C4-2B (cell line): ENCODE measurements around the gene MITF.

Source experiments
- ZFX ChIP-seq: fragments of 450-650 bp; IDR thresholded peaks from 2 replicates; pipeline ENCODE4 v1.6.1; 2017
- TF ChIP-seq, protein P1 (sequence below): fragments of 450-650 bp; conservative IDR thresholded peaks from 2 replicates; pipeline ENCODE4 v1.5.1; 2017; ENCODE audit warnings: mild to moderate bottlenecking

- TF ChIP-seq, protein P1, sequence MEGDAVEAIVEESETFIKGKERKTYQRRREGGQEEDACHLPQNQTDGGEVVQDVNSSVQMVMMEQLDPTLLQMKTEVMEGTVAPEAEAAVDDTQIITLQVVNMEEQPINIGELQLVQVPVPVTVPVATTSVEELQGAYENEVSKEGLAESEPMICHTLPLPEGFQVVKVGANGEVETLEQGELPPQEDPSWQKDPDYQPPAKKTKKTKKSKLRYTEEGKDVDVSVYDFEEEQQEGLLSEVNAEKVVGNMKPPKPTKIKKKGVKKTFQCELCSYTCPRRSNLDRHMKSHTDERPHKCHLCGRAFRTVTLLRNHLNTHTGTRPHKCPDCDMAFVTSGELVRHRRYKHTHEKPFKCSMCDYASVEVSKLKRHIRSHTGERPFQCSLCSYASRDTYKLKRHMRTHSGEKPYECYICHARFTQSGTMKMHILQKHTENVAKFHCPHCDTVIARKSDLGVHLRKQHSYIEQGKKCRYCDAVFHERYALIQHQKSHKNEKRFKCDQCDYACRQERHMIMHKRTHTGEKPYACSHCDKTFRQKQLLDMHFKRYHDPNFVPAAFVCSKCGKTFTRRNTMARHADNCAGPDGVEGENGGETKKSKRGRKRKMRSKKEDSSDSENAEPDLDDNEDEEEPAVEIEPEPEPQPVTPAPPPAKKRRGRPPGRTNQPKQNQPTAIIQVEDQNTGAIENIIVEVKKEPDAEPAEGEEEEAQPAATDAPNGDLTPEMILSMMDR = no peak
- no peak for TF ChIP-seq ZFX
These were observed 90.9 kb downstream of the MITF start for GRCh38 chr3:69830147-69830546.
